Panc1 (cell line): Measurements from ENCODE around the gene ATP5MC2. TPM values are rescaled to one million over a fixed set of nuclear protein-coding genes. Genes with fewer than 3 reads are reported as not detected.

ENCODE experiments used
- ATAC-seq: fragments of 200-7000 bp; cut with Tn5 transposase; 2 replicates; pipeline ENCODE4 v1.9.1; 2020; ENCODE audit warnings: mild to moderate bottlenecking, moderate library complexity
- BruUV-seq: library from RNA; stranded (reverse); fragments of 400-500 nt; replicated peaks from 2 replicates; lab custom pipeline; 2021; lab: Mats Ljungman, UMichigan
- CTCF ChIA-PET: fragments of 300-600 bp; sonication (Branson Sonifier 250); formaldehyde crosslinking; loops from one replicate; lab custom pipeline; 2022; ENCODE audit warnings: antibody characterized with exemption; lab: Charles Lee
- POLR2A ChIA-PET: fragments of 300-600 bp; sonication (Branson Sonifier 250); formaldehyde crosslinking; loops from one replicate; lab custom pipeline; 2022; ENCODE audit warnings: antibody characterized with exemption; lab: Charles Lee
- DNase-seq: peaks from one replicate; pipeline ENCODE4 v3.0.0-alpha.2; 2010; ENCODE audit warnings: low read depth, low spot score
- H3K27ac ChIP-seq: 2 replicates; pipeline ENCODE4 v1.5.1; 2011; ENCODE audit warnings: mild to moderate bottlenecking, low read length, inconsistent platforms
- H3K27me3 ChIP-seq: fragments of 200-500 bp; sonication (Bioruptor generic); 2 replicates; pipeline ENCODE4 v1.6.0; 2014; ENCODE audit warnings: low read length, inconsistent platforms; ENCODE audit not compliant: control insufficient read depth, insufficient read depth
- H3K36me3 ChIP-seq: fragments of 200-500 bp; sonication (Bioruptor generic); 2 replicates; pipeline ENCODE4 v1.5.1; 2014; ENCODE audit warnings: inconsistent platforms, mild to moderate bottlenecking, low read length, moderate library complexity; ENCODE audit not compliant: control insufficient read depth, insufficient read depth
- H3K4me1 ChIP-seq: 2 replicates; pipeline ENCODE4 v1.5.1; 2011; ENCODE audit warnings: inconsistent platforms, mild to moderate bottlenecking, low read length, moderate library complexity; ENCODE audit not compliant: control insufficient read depth, insufficient read depth
- H3K4me3 ChIP-seq, 2 experiments: 2 replicates each; pipeline ENCODE4 v1.5.1; 2011 to 2012; ENCODE audit warnings: low read depth in 2 of 2, low read length in 2 of 2, mild to moderate bottlenecking in 2 of 2, inconsistent platforms in 1 of 2, moderate library complexity in 1 of 2
- H3K9me3 ChIP-seq: fragments of 200-500 bp; sonication (Bioruptor generic); 2 replicates; pipeline ENCODE4 v1.5.1; 2014; ENCODE audit warnings: low read depth, mild to moderate bottlenecking, inconsistent platforms, low read length, moderate library complexity; ENCODE audit not compliant: control insufficient read depth, insufficient read depth
- POLR2AphosphoS5 ChIP-seq: IDR thresholded peaks from 2 replicates; pipeline ENCODE4 v1.6.1; 2012; ENCODE audit warnings: mild to moderate bottlenecking, low read depth, low read length, moderate library complexity
- SIN3A ChIP-seq: IDR thresholded peaks from 2 replicates; pipeline ENCODE4 v1.6.1; 2012; ENCODE audit warnings: low read depth, mild to moderate bottlenecking, low read length, moderate library complexity, borderline replicate concordance; ENCODE audit not compliant: insufficient read depth
- TCF7L2 ChIP-seq: IDR thresholded peaks from 2 replicates; pipeline ENCODE4 v1.6.1; 2011; ENCODE audit warnings: mild to moderate bottlenecking, low read depth, low read length, inconsistent platforms
- in situ Hi-C: cut with HindIII; loops from 2 replicates; pipeline ENCODE4 v1.10.0; 2016; ENCODE audit warnings: low sequenced_read_pairs, low pct_unique_long_range_greater_than_20kb
- intact Hi-C: fragments of 100-400 bp; cut with micrococcal nuclease; formaldehyde crosslinking; loops from one replicate; pipeline ENCODE4 v1.10.0; 2022; ENCODE audit not compliant: unreplicated experiment
- total RNA-seq: library from RNA; stranded (reverse); gene quantifications from one replicate; pipeline ENCODE4 v1.2.1, GENCODE V29; 2021; ENCODE audit not compliant: unreplicated experiment
- TF ChIP-seq, protein P1 (sequence below): fragments of 450-650 bp; IDR thresholded peaks from 2 replicates; pipeline ENCODE4 v1.5.1; 2017; ENCODE audit warnings: mild to moderate bottlenecking
- TF ChIP-seq, protein P2 (sequence below), 2 experiments: IDR thresholded peaks; 2 replicates each; pipeline ENCODE4 v1.6.1; 2011 to 2012; ENCODE audit warnings: low read depth in 2 of 2, control low read depth in 1 of 2, low read length in 1 of 2, mild to moderate bottlenecking in 1 of 2, moderate library complexity in 1 of 2; ENCODE audit not compliant: insufficient read depth in 1 of 2

Gene ATP5MC2
- total RNA-seq, 1 experiment from 2014 or later: 290 TPM

DNA sequence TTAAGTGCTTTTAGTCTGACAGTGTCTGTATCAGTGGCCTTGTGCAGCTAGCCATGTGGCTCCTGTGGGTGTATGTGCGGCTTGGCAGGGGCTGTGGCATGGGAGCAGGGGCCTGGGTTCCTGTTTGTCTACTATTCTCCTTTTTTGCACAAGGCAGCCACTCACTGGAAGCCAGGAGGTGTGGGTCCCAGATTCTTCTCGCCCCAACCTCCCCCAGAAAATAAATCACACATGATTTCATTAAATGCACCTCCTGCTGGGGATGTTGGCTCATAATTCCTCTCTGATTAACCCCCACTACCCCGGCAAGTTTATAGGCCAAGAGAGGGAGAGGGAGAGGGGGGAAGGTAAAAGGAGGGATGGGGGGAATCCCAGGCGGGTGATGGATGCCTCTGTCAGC, 33.8 kb upstream of the ATP5MC2 start:
- ChIA-PET CTCF (interaction anchor here (1.4 kb wide), 1 partner anchor 34 kb away, joined by 6 read pairs; no protein-coding TSS in a partner anchor), POLR2A (no interaction called here)
- no TSS peak for BruUV-seq
- no peaks in the 10 kb centered on the region for H3K36me3 ChIP-seq
- ATAC-seq: no peak
- no peak for DNase-seq
- H3K4me3 ChIP-seq: no peak overlapping the region
- H3K9me3 ChIP-seq: no peaks in the 10 kb centered on the region
- H3K27me3 ChIP-seq: no peaks in the 10 kb centered on the region; the same call in 1 of the 2 replicates
- H3K27ac ChIP-seq: no peak overlapping the region
- in situ Hi-C loops (no loop called here), intact Hi-C loops (no loop called here)
- TF ChIP-seq TCF7L2 (no peak), SIN3A (no peak), POLR2AphosphoS5 (no peak)
- TF ChIP-seq, protein P1, sequence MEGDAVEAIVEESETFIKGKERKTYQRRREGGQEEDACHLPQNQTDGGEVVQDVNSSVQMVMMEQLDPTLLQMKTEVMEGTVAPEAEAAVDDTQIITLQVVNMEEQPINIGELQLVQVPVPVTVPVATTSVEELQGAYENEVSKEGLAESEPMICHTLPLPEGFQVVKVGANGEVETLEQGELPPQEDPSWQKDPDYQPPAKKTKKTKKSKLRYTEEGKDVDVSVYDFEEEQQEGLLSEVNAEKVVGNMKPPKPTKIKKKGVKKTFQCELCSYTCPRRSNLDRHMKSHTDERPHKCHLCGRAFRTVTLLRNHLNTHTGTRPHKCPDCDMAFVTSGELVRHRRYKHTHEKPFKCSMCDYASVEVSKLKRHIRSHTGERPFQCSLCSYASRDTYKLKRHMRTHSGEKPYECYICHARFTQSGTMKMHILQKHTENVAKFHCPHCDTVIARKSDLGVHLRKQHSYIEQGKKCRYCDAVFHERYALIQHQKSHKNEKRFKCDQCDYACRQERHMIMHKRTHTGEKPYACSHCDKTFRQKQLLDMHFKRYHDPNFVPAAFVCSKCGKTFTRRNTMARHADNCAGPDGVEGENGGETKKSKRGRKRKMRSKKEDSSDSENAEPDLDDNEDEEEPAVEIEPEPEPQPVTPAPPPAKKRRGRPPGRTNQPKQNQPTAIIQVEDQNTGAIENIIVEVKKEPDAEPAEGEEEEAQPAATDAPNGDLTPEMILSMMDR: no peak
- TF ChIP-seq, protein P2, sequence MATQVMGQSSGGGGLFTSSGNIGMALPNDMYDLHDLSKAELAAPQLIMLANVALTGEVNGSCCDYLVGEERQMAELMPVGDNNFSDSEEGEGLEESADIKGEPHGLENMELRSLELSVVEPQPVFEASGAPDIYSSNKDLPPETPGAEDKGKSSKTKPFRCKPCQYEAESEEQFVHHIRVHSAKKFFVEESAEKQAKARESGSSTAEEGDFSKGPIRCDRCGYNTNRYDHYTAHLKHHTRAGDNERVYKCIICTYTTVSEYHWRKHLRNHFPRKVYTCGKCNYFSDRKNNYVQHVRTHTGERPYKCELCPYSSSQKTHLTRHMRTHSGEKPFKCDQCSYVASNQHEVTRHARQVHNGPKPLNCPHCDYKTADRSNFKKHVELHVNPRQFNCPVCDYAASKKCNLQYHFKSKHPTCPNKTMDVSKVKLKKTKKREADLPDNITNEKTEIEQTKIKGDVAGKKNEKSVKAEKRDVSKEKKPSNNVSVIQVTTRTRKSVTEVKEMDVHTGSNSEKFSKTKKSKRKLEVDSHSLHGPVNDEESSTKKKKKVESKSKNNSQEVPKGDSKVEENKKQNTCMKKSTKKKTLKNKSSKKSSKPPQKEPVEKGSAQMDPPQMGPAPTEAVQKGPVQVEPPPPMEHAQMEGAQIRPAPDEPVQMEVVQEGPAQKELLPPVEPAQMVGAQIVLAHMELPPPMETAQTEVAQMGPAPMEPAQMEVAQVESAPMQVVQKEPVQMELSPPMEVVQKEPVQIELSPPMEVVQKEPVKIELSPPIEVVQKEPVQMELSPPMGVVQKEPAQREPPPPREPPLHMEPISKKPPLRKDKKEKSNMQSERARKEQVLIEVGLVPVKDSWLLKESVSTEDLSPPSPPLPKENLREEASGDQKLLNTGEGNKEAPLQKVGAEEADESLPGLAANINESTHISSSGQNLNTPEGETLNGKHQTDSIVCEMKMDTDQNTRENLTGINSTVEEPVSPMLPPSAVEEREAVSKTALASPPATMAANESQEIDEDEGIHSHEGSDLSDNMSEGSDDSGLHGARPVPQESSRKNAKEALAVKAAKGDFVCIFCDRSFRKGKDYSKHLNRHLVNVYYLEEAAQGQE (IDR thresholded peaks at IDR 0.05; ENCODE audit: insufficient read depth in 1 of 2, low read depth in 2 of 2, low read length in 1 of 2): no peak
- no peaks in the 10 kb centered on the region for H3K4me1 ChIP-seq

GRCh38 chr12:53706080-53706479, 30.2 kb upstream of the ATP5MC2 start:
- no peaks in the 10 kb centered on the region for H3K4me1 ChIP-seq
- ATAC-seq: no peak
- TF ChIP-seq POLR2AphosphoS5 (no peak), SIN3A (no peak), TCF7L2 (no peak)
- TF ChIP-seq, protein P1: no peak
- TF ChIP-seq, protein P2 (IDR thresholded peaks at IDR 0.05; ENCODE audit: insufficient read depth in 1 of 2, low read depth in 2 of 2, low read length in 1 of 2): no peak
- BruUV-seq: no TSS peak
- POLR2A ChIA-PET: no interaction called here
- DNase-seq: no peak
- H3K36me3 ChIP-seq: no peaks in the 10 kb centered on the region
- in situ Hi-C loops (no loop called here), intact Hi-C loops (no loop called here)
- no peak overlapping the region for H3K4me3 ChIP-seq
- H3K27ac ChIP-seq: no peak overlapping the region
- no peaks in the 10 kb centered on the region for H3K9me3 ChIP-seq
- CTCF ChIA-PET: interaction anchor here (0.7 kb wide), 1 partner anchor 293 kb away, joined by 3 read pairs; no protein-coding TSS in a partner anchor
- peaks cover 3% of the 10 kb centered on the region; the same call in 1 of the 2 replicates for H3K27me3 ChIP-seq
